NCI-H774 (cell line): ENCODE data around the gene OR10J5.
"Not testable (repeated sequence)": the region's sequence is repeated elsewhere in the genome, so short reads cannot be mapped to it uniquely, and the experiment has no call there.

Source experiments
- DNase-seq: peaks from one replicate; lab custom pipeline; 2025; lab: John Stamatoyannopoulos, UW

The OR10J5 gene

GRCh38 chr1:159535907-159536306 lies at the start of gene OR10J5:
Gene OR10J5, minus strand, starts transcription at chr1:159536007. Its CDS starts 0 bp downstream, at chr1:159536007.
- DNase-seq = no peak

- DNase-seq = no peak
Observed at GRCh38 chr1:159584536-159584935, 48.7 kb upstream of the OR10J5 start.

- no peak for DNase-seq
Observed at GRCh38 chr1:159581422-159581821, 45.6 kb upstream of the OR10J5 start.

DNA sequence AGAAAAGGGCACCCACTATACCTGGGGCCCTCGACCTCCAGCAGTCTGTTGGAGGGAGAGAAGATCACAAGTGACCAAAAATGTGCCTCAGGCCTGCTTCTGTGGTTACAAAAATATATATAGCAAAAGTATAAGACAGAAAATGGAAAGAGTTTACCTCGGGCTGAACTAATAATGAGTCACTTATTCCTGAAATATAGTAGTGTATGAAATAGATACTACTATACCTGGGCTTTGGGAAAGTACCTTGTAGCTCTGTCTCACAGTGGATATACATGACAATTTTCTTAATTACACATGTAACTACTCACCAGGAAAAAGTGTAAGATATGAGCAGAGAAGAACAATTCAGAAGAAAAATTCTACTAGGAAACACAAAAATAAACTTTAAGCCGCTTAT lies 44.5 kb upstream of the OR10J5 start:
- DNase-seq = no peak

DNA sequence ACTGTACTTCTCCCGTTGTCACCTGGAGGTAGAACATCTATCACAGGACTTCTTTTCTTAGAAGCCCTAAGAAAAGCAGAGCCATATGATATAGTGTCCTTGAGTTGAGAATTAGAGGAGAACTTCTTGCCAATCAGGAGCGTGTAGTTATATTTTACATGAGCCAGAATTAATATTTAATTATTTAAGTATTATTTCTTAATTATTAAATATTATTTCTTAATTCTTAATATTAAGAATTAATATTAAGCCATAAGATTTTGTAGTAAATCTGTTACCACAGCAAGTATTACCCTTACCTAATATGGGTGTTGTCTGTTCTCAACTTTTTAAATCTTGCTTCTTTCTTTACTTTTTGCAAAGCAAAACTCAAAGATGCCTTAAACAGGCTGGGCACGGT lies 41.6 kb upstream of the OR10J5 start:
- DNase-seq = no peak

DNA sequence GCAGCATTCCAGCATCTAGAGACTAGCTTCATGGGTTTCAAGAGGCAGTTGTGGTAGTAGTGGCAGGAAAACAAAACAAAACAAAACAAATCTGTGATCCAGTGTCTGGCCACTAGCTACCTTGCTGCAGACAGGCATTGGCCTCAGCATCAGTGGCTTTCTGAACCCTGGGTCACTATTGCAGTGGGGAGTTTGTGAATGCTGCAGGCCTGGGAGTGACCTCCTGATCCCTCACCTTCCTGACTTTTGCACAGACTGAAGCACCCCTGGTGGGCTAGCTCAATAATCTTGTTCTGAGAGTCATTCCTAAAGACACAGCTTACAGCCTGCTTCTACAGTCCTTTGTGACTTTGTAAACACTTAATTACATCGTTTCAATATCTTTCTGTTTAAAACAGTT lies 26.9 kb upstream of the OR10J5 start:
- DNase-seq = no peak

GRCh38 chr1:159561497-159561896 lies 25.7 kb upstream of the OR10J5 start:
- DNase-seq = no peak

DNA sequence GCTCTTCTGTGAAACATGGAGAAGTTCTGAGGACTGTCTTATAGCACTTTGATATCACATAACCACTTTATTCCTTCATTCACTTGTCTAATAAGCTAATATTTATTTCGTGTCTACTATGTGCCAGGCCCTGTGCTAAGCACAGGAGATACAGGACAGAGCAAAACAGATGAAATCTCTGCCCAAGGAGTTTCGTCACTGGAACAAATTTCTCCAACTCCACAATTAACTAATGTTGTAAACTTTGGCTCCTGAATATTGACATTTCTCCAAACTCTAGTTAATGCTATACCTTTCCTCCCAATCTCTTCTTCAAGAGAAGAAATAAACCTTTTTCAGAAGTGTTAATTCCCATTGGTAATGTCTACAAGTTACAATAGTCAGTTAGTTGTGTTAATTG lies 24.8 kb upstream of the OR10J5 start:
- DNase-seq = no peak

- no peak for DNase-seq
Observed at GRCh38 chr1:159556931-159557369, 21.1 kb upstream of the OR10J5 start.

- DNase-seq = no peak
Observed at GRCh38 chr1:159554696-159555095, 18.9 kb upstream of the OR10J5 start.

- DNase-seq = no peak
Observed at GRCh38 chr1:159554261-159554660, 18.5 kb upstream of the OR10J5 start.

DNA sequence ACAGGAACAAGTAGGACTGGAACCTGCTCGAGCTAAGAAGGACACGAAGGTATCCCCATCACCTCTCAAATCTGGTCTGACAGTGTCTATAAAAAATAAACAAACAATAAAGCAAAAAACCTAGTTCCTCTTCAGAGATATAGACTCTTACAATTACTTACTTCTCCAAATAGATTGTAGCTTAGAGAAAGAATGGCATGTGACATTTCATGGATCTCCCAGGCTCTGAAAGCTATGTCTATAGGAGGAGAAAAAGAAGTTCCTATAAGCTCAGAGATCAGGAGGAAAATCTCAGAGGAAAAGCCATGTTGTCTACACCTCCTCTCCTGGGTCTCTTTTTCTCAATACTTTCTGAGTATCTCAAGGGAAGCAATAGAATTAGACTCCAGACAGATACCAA lies 12.3 kb upstream of the OR10J5 start:
- DNase-seq = no peak

GRCh38 chr1:159532922-159533321 lies 2.9 kb downstream of the OR10J5 start:
- DNase-seq = no peak

DNA sequence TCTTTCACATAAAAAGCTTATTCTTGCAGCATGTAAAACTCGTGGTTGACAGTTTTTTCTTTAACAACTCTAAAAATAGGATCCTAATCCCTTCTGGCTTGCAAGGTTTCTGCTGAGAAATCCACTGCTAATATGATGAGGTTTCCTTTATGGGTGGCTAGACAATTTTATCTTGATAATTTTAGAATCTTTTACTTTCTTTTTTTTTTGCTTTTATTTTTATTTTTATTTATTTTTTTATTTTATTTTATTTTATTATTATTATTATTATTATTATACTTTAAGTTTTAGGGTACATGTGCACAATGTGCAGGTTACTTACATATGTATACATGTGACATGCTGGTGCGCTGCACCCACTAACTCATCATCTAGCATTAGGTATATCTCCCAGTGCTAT lies 11.0 kb downstream of the OR10J5 start:
- not testable (repeated sequence) for DNase-seq

GRCh38 chr1:159510229-159510541 lies 25.6 kb downstream of the OR10J5 start:
- DNase-seq = no peak

GRCh38 chr1:159509440-159510228 lies 26.2 kb downstream of the OR10J5 start:
- DNase-seq = no peak

GRCh38 chr1:159508951-159509350 lies 26.9 kb downstream of the OR10J5 start:
- DNase-seq = no peak

- no peak for DNase-seq
Observed at GRCh38 chr1:159505676-159506075, 30.1 kb downstream of the OR10J5 start.

DNA sequence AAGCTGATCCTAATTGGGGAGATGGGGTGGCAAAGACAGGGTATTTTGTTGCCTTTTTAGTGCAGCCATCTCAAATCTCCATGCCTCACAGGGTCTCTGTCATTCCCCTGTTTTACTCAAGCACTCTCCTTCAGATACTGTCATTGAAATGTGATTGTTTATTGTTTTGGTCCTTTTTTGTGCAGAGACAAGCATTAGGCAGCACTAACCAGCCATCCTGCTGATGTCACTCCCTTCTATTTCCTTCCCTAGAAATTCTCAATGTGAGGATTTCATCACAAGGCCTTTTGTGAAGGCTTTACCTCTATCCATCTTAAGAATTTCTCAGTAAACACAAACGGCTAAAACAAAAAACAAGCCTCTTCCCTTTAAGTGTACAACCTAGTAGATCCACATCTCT lies 34.7 kb downstream of the OR10J5 start:
- no peak for DNase-seq

DNA sequence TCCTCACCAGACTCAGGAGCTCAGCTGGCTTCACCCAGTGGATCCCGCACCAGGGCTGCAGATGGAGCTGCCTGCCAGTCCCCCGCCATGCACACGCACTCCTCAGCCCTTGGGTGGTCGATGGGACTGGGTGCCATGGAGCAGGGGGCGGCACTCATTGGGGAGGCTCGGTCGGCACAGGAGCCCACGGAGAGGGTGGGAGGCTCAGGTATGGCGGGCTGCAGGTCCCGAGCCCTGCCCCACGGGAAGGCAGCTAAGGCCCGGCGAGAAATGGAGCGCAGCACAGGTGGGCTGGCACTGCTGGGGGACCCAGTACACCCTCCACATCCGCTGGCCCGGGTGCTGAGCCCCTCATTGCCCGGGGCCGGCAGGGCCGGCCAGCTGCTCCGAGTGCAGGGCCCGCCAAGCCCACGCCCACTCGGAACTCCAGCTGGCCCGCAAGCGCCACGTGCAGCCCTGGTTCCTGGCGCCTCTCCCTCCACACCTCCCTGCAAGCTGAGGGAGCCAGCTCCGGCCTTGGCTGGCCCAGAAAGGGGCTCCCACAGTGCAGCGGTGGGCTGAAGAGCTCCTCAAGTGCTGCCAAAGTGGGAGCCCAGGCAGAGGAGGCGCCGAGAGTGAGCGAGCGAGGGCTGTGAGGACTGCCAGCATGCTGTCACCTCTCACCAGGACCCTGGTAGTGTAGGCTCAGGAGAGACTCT lies 41.1 kb downstream of the OR10J5 start:
- DNase-seq = not testable (repeated sequence)

DNA sequence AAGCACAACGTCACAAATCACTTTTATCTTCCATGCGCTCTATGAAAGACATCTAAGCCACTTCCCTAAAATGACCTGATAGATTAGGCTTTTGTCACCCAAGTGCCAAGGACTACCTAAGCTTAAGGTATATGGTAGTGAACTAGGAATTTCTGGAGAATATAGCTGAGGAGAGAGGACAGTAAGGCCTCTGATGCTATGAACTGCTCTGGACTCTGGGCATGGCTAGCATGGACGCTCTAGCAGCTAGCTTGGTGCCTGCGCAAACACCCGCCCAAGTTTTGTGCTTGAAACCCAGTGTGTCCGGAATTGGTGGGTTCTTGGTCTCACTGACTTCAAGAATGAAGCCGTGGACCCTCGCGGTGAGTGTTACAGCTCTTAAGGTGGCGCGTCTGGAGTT lies 42.5 kb downstream of the OR10J5 start:
- DNase-seq = no peak

- no peak for DNase-seq
Observed at GRCh38 chr1:159492575-159493323, 43.1 kb downstream of the OR10J5 start.
